GM18909 (cell line): ENCODE measurements around the gene CKAP2L.
A peak's percentile ranks its signal among the peaks of the same experiment; 100 is the strongest.

Experiments used
- ATAC-seq: cut with Tn5 transposase; IDR thresholded peaks from one replicate; pipeline ENCODE4 v1.9.1; 2021; ENCODE audit warnings: mild to moderate bottlenecking; ENCODE audit not compliant: unreplicated experiment, poor library complexity

The CKAP2L gene

GRCh38 chr2:112767693-112768330, 3.4 kb upstream of the CKAP2L start:
- no peak for ATAC-seq

GRCh38 chr2:112765251-112765650, 842 bp upstream of the CKAP2L start:
- no peak for ATAC-seq

- no peak for ATAC-seq
Observed at GRCh38 chr2:112762276-112762675, 2.1 kb downstream of the CKAP2L start.

- ATAC-seq = no peak
Observed at GRCh38 chr2:112760149-112760548, 4.3 kb downstream of the CKAP2L start.

- no peak for ATAC-seq
Observed at GRCh38 chr2:112758711-112759110, 5.7 kb downstream of the CKAP2L start.

- no peak for ATAC-seq
Observed at GRCh38 chr2:112757265-112757664, 7.1 kb downstream of the CKAP2L start.

- no peak for ATAC-seq
Observed at GRCh38 chr2:112756207-112756606, 8.2 kb downstream of the CKAP2L start.

GRCh38 chr2:112755444-112755843, 9.0 kb downstream of the CKAP2L start:
- no peak for ATAC-seq

GRCh38 chr2:112754564-112754963, 9.8 kb downstream of the CKAP2L start:
- ATAC-seq = no peak

GRCh38 chr2:112752667-112753066, 11.7 kb downstream of the CKAP2L start:
- no peak for ATAC-seq

GRCh38 chr2:112751451-112752197, 12.8 kb downstream of the CKAP2L start:
- ATAC-seq = no peak

- ATAC-seq = no peak
Observed at GRCh38 chr2:112750560-112750843, 13.9 kb downstream of the CKAP2L start.

GRCh38 chr2:112749755-112750559, 14.5 kb downstream of the CKAP2L start:
- peak; percentile 81 for ATAC-seq

- ATAC-seq = no peak
Observed at GRCh38 chr2:112740527-112740926, 23.9 kb downstream of the CKAP2L start.

- no peak for ATAC-seq
Observed at GRCh38 chr2:112737542-112738232, 26.7 kb downstream of the CKAP2L start.

- ATAC-seq = no peak
Observed at GRCh38 chr2:112733871-112734270, 30.5 kb downstream of the CKAP2L start.

GRCh38 chr2:112733456-112733855, 31.0 kb downstream of the CKAP2L start:
- ATAC-seq = no peak

GRCh38 chr2:112731479-112731878, 32.9 kb downstream of the CKAP2L start:
- no peak for ATAC-seq

- ATAC-seq = no peak
Observed at GRCh38 chr2:112730791-112731190, 33.6 kb downstream of the CKAP2L start.

GRCh38 chr2:112730216-112730615, 34.2 kb downstream of the CKAP2L start:
- no peak for ATAC-seq
